Thymus (tissue), 14 donors: ENCODE results near the gene C3orf38. TPM values are rescaled to one million over a fixed set of nuclear protein-coding genes. Genes with fewer than 3 reads are reported as not detected.

Source experiments
- DNase-seq, 9 donors: peaks; one replicate each; pipeline ENCODE4 v3.0.0-alpha.2; 2013; ENCODE audit warnings: low spot score in 9 of 9, low read depth in 6 of 9, missing footprints in 1 of 9
- H3K27ac ChIP-seq, 2 donors: one replicate each; pipeline ENCODE4 v1.5.1; 2013; ENCODE audit warnings: control low read depth in 1 of 2, low read depth in 1 of 2, low read length in 1 of 2, mild to moderate bottlenecking in 1 of 2, moderate library complexity in 1 of 2
- H3K27me3 ChIP-seq, 2 donors: one replicate each; pipeline ENCODE4 v1.5.1; 2013; ENCODE audit warnings: low read length in 1 of 2; ENCODE audit not compliant: control insufficient read depth in 2 of 2, insufficient read depth in 1 of 2
- H3K36me3 ChIP-seq, 2 donors: one replicate each; pipeline ENCODE4 v1.5.1; 2013; ENCODE audit warnings: low read length in 1 of 2, mild to moderate bottlenecking in 1 of 2, moderate library complexity in 1 of 2; ENCODE audit not compliant: control insufficient read depth in 2 of 2, insufficient read depth in 2 of 2
- H3K4me1 ChIP-seq, 2 donors: one replicate each; pipeline ENCODE4 v1.5.1; 2013; ENCODE audit warnings: low read length in 2 of 2; ENCODE audit not compliant: control insufficient read depth in 2 of 2, insufficient read depth in 2 of 2
- H3K4me3 ChIP-seq, 2 donors: one replicate each; pipeline ENCODE4 v1.5.1; 2013; ENCODE audit warnings: low read length in 2 of 2, control low read depth in 1 of 2, mild to moderate bottlenecking in 1 of 2
- H3K9me3 ChIP-seq, 2 donors: one replicate each; pipeline ENCODE4 v1.5.1; 2013; ENCODE audit warnings: low read length in 1 of 2, mild to moderate bottlenecking in 1 of 2; ENCODE audit not compliant: control insufficient read depth in 2 of 2, insufficient read depth in 1 of 2
- WGBS: extraction: QIAGEN DNeasy Blood & Tissue Kit; methylation state at CpG from one replicate; pipeline ENCODE4 v1.1.7; 2013; 5-methylcytosine and 5-hydroxymethylcytosine counted together
- long read RNA-seq, 10 donors: transcript quantifications; one replicate each; lab custom pipeline, GENCODE V29; 2026
- polyA plus RNA-seq: library from polyadenylated mRNA; stranded (reverse); fragments of 200-250 nt; gene quantifications from one replicate; pipeline ENCODE4 v1.2.3, GENCODE V29; 2013
- total RNA-seq: library from RNA; stranded (reverse); fragments of 120-200 nt; gene quantifications from one replicate; pipeline ENCODE4 v1.2.4, GENCODE V29; 2013
- donor health status: healthy.

The C3orf38 gene
- 40.4 TPM for total RNA-seq
- polyA plus RNA-seq = 16.7 TPM
- long read RNA-seq, donor 1, partial matches to known transcripts = 0 of 1 reads
- long read RNA-seq, donor 1, other reads (novel, unspliced or antisense) = 0 of 1 reads
- long read RNA-seq, donor 2, transcript C3orf38-201 (3 exons, 2,633 nt) = major isoform, 21 of 26 reads
- long read RNA-seq, donor 2, partial matches to known transcripts = 0 of 26 reads
- long read RNA-seq, donor 2, other reads (novel, unspliced or antisense) = 5 of 26 reads
- long read RNA-seq, donor 3, transcript C3orf38-201 (3 exons, 2,633 nt) = major isoform, 18 of 18 reads
- long read RNA-seq, donor 3, partial matches to known transcripts = 0 of 18 reads
- long read RNA-seq, donor 3, other reads (novel, unspliced or antisense) = 0 of 18 reads
- long read RNA-seq, donor 4, transcript C3orf38-201 (3 exons, 2,633 nt) = major isoform, 5 of 5 reads
- long read RNA-seq, donor 4, partial matches to known transcripts = 0 of 5 reads
- long read RNA-seq, donor 4, other reads (novel, unspliced or antisense) = 0 of 5 reads
- long read RNA-seq, donor 5, transcript C3orf38-201 (3 exons, 2,633 nt) = major isoform, 19 of 30 reads
- long read RNA-seq, donor 5, partial matches to known transcripts = 6 of 30 reads
- long read RNA-seq, donor 5, other reads (novel, unspliced or antisense) = 5 of 30 reads
- long read RNA-seq, donor 6, transcript C3orf38-201 (3 exons, 2,633 nt) = major isoform, 7 of 7 reads
- long read RNA-seq, donor 6, partial matches to known transcripts = 0 of 7 reads
- long read RNA-seq, donor 6, other reads (novel, unspliced or antisense) = 0 of 7 reads
- long read RNA-seq, donor 7, transcript C3orf38-201 (3 exons, 2,633 nt) = major isoform, 21 of 21 reads
- long read RNA-seq, donor 7, partial matches to known transcripts = 0 of 21 reads
- long read RNA-seq, donor 7, other reads (novel, unspliced or antisense) = 0 of 21 reads
- long read RNA-seq, donor 8, partial matches to known transcripts = 0 of 4 reads
- long read RNA-seq, donor 8, other reads (novel, unspliced or antisense) = 0 of 4 reads
- long read RNA-seq, donor 9, transcript C3orf38-201 (3 exons, 2,633 nt) = major isoform, 7 of 7 reads
- long read RNA-seq, donor 9, partial matches to known transcripts = 0 of 7 reads
- long read RNA-seq, donor 9, other reads (novel, unspliced or antisense) = 0 of 7 reads
- long read RNA-seq, donor 10, transcript C3orf38-201 (3 exons, 2,633 nt) = major isoform, 8 of 8 reads
- long read RNA-seq, donor 10, partial matches to known transcripts = 0 of 8 reads
- long read RNA-seq, donor 10, other reads (novel, unspliced or antisense) = 0 of 8 reads

DNA sequence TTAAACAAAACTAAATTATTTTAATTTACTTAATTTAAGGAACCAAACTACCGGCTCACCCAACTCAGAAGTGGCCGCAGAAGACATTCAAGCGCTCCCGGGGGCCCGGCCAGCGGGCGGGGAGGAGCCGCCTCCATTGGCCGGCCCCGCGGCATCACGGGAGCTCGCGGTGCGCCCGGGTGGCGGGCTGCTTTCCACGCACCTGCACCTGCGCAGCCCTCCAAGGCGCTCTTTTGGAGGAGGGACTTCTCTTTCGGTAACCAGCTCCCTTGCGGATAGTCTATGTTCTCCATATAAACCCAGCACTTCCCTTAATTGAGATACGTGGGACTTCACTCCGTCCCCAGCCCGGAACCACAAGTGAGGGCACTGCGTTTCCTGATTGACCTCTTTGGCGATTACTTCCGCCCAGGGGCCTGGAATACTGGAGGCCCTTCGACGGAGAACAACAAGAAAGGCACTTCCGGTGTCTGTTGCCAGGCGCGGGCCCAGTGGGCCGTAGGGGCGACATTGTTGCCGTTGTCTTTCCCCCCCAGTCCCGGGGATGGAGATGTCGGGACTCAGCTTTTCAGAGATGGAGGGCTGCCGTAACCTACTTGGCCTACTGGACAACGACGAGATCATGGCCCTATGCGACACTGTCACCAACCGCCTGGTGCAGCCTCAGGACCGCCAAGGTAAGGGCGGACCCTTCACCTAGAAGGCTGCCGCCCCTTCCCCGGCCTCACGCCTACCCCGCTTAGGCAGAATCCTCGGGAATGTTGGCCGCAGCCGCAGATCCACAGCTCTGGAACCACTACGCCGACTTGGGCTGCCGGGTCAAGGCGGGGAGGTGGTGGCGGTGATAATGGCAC, at the start of gene C3orf38:
Gene C3orf38 (plus strand): TSS at position 451 of the 854 bp plus-strand sequence. CDS start 94 bp downstream, at position 545.
- peak; percentile 68 to 93 (median 83) for DNase-seq
- H3K27me3 ChIP-seq = no peaks in the 10 kb centered on the region
- H3K4me1 ChIP-seq = peaks cover 11% of the 10 kb centered on the region in 2 donors
- peaks cover 3 to 17% of the 10 kb centered on the region in 2 donors for H3K36me3 ChIP-seq
- WGBS = under 1% methylated on average over 57 of the region's 57 CpGs
- H3K27ac ChIP-seq = peak within 1 kb of the TSS; percentile 92 to 97
- peak within 1 kb of the TSS; percentile 92 to 100 for H3K4me3 ChIP-seq
- no peaks in the 10 kb centered on the region for H3K9me3 ChIP-seq

DNA sequence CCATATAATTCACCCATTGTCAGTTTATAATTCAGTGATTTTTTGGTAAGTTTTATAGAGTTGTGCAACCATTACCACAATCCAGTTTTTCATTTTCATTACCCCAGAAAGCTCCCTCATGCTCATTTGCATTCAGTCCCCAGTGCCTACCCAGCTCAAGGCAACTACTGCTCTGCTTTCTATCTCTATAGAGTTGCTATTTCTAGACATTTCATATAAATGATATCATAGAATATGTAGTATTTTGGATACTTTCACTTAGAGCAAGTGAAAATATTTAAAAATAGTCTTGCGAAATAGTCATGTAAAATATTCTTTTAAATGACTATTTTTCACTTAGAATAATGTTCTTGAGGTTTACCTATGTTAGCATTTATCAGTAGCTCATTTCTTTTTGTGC, 48.6 kb upstream of the C3orf38 start:
- Histone ChIP-seq H3K27me3 (no peaks in the 10 kb centered on the region), H3K27ac (no peak overlapping the region), H3K4me1 (no peaks in the 10 kb centered on the region), H3K36me3 (peaks cover 0 to 2% of the 10 kb centered on the region in 2 donors), H3K9me3 (no peaks in the 10 kb centered on the region), H3K4me3 (no peak overlapping the region)
- 100% methylated on average over 1 of the region's 1 CpG for WGBS
- DNase-seq = no peak

DNA sequence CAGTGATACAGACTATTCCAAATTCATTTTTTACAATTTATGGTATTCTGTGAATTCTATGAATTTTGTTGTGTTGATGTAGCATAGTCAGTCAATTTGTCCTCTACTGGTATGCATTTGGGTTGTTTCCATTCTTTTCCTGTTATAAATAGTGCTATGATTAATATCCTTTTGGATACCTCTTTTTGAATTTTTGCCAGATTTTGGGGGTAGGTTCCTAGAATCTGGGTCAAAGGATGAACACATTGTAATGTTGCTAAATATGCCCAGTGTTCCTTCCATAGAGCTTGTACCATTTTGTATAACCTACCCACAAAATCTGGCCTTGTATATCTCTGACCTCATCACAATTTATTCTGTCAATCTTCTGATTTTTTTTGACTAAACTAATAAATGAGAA, 44.4 kb upstream of the C3orf38 start:
- no peak overlapping the region for H3K4me3 ChIP-seq
- no peaks in the 10 kb centered on the region for H3K27me3 ChIP-seq
- H3K36me3 ChIP-seq = peaks cover 0 to 3% of the 10 kb centered on the region in 2 donors
- H3K9me3 ChIP-seq = no peaks in the 10 kb centered on the region
- H3K27ac ChIP-seq = no peak overlapping the region
- no peak for DNase-seq
- no peaks in the 10 kb centered on the region for H3K4me1 ChIP-seq

DNA sequence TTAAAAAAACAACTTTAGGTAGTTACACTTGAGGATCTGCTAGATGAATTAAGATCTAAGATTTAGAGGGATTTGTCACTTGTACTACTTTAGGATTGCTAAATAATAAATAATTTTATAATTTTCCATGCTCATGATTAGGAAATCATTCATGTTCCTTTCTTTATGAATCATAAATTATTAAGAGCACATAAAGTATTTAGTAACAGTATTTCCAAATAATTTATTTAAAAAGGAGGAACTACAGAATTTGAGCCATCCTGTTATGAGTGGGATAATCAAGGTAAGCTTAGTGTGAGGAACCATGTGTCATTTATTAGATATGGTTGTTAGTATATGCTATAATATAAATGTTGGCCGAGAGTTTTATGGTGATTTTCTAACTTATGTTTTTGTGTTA, 37.5 kb upstream of the C3orf38 start:
- Histone ChIP-seq H3K4me3 (no peak overlapping the region), H3K9me3 (no peaks in the 10 kb centered on the region), H3K4me1 (no peaks in the 10 kb centered on the region), H3K36me3 (peaks cover 12 to 13% of the 10 kb centered on the region in 2 donors), H3K27me3 (no peaks in the 10 kb centered on the region), H3K27ac (no peak overlapping the region)
- WGBS = 96% methylated on average over 1 of the region's 1 CpG
- DNase-seq = no peak

DNA sequence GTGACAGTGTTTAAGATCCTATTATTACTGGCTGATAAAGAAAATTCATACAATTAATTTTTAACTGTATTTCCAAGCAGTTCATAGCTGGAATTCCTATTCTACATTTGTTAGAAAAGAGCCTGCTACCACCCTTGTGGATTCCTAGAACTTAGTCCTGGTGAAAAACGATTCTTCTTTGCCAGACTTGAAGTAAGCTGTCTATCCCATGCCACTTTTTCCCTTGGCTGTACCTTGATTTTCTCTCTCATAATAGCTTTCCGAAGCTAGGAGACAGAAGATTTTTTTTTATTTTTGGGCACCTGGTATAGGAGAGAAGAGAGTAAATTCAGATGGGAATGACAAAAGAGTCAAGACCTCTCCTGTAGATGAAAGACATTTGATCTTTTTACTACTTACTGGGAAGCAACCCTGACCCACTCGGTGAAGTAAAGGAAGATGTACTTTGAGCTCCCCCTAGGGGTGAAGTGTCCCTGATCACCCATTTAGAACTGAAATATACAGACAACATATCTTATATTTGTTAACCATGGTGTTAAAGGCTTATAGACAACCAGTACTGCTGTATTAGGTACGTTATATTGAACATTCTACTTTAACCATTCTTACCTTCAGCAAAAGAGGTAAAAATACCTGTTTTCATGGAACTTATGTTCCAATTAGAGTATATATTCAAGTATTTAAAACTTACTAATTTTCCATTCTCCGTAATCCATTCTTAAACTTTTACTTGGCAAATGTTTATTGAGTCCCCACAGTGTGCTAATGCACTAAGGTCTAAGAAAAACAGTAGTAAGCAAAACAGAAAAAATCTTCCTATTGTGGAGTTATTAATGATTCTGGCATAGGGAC, 36.2 kb upstream of the C3orf38 start:
- 63% methylated on average over 5 of the region's 5 CpGs for WGBS
- DNase-seq = peak; percentile 46 to 88 (median 72)
- H3K4me3 ChIP-seq = no peak overlapping the region

DNA sequence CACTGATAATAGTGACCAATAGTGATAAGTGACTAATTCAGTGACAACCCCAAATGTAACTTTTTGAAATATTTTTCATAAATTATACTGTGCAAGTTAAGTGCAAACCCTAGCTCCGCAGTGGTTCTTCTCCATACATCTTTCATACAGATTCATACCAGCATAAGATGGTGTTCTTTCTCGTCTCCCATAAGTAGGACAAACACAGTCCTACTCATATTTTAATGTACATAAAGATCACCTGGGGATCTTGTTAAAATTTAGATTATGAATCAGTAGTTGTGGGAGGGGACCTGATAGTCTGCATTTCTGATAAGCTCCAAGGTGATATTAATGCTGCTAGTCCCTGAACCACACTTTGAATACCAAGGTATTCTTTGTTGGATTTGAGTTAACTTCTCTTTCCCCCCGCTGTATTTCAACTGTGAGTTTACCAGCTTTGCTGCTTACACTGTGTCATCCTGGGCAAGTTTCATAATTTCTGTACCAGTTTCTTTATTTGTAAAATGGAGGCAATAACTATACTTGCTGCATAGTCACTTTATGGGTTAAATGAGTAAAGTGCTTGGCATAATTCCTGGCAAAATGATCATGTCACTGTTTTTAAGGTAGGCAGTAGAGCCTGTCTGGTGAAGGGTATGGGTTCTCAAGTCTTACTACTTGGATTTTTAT, 34.7 kb upstream of the C3orf38 start:
- no peaks in the 10 kb centered on the region for H3K27me3 ChIP-seq
- peaks cover 9 to 21% of the 10 kb centered on the region in 2 donors for H3K36me3 ChIP-seq
- H3K9me3 ChIP-seq = no peaks in the 10 kb centered on the region
- no peak overlapping the region for H3K27ac ChIP-seq
- H3K4me3 ChIP-seq = no peak overlapping the region
- WGBS = 95% methylated on average over 3 of the region's 3 CpGs
- H3K4me1 ChIP-seq = no peaks in the 10 kb centered on the region
- no peak for DNase-seq

More for the DNA sequence above, 36.2 kb upstream of the C3orf38 start:
- peaks cover 12 to 19% of the 10 kb centered on the region in 2 donors for H3K36me3 ChIP-seq
- H3K9me3 ChIP-seq = no peaks in the 10 kb centered on the region
- no peak overlapping the region for H3K27ac ChIP-seq
- no peaks in the 10 kb centered on the region for H3K4me1 ChIP-seq
- H3K27me3 ChIP-seq = no peaks in the 10 kb centered on the region

DNA sequence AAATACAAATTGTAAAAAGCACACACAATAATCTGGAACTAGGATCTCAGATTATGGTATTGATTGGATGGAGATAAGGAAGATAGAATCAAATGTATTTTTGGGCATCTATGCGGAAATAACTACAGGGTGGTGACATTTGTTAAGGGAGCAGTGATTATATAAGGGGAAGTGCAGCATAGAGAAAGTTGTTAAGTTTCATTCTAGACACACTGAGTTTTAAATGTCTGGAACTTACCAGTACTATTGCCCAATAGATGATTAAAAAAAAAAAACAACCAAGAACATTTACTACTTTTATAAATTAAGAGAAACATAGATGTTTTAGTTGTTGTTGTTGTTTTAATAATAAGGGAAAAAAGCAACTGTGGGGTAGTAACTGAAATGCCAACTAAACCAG, 32.1 kb upstream of the C3orf38 start:
- peaks cover 9 to 21% of the 10 kb centered on the region in 2 donors for H3K36me3 ChIP-seq
- no peaks in the 10 kb centered on the region for H3K9me3 ChIP-seq
- no peak overlapping the region for H3K4me3 ChIP-seq
- no peaks in the 10 kb centered on the region for H3K27me3 ChIP-seq
- WGBS = 51% methylated on average over 1 of the region's 1 CpG
- DNase-seq = no peak
- H3K4me1 ChIP-seq = no peaks in the 10 kb centered on the region
- H3K27ac ChIP-seq = no peak overlapping the region
